Activated CD8-positive, alpha-beta memory T cell treated with anti-CD3 and anti-CD28 coated beads for 24 hours (primary cell): ENCODE measurements around the gene MFSD8.
A peak's percentile ranks its signal among the peaks of the same experiment; 100 is the strongest.
"Not testable (repeated sequence)": the region's sequence is repeated elsewhere in the genome, so short reads cannot be mapped to it uniquely, and the experiment has no call there.

Experiments
- DNase-seq: peaks from one replicate; pipeline ENCODE4 v3.0.0-alpha.2; 2020

MFSD8 gene

DNA sequence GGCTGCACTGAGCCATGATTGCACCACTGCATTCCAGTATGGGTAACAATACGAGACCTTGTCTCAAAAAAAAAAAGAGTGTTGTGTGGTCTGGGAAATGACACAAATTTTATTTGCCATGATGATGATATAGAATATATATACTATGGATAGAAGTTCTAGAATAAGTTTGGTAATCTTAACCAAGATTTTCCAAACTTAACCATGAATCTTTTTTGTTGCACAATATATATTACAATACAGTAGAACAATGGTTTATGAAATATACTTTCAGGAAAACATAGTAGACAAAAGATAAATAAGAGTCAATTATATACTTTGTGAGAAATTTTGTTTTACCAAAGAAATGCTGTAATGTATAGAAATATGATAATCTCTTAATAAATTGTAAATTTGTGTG, 34.8 kb downstream of the MFSD8 start:
- DNase-seq = no peak

GRCh38 chr4:127925720-127926119, 39.3 kb downstream of the MFSD8 start:
- not testable (repeated sequence) for DNase-seq

DNA sequence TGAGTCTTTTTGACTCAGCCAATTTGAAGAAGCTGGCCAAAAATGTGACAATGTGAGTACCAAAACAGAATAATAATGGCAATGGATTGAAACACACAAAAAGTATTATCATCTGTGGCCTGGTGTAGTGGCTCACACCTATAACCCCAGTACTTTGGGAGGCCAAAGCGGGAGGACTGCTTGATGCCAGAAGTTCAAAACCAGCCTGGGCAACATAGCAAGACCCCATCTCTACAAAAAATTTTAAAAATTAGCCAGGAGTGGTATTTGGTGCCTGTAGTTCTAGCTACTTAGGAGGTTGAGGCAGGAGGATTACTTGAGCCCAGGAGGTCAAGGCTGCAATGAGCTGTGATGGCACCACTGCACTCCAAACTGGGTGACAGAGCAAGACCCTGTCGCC, 42.7 kb downstream of the MFSD8 start:
- no peak for DNase-seq

DNA sequence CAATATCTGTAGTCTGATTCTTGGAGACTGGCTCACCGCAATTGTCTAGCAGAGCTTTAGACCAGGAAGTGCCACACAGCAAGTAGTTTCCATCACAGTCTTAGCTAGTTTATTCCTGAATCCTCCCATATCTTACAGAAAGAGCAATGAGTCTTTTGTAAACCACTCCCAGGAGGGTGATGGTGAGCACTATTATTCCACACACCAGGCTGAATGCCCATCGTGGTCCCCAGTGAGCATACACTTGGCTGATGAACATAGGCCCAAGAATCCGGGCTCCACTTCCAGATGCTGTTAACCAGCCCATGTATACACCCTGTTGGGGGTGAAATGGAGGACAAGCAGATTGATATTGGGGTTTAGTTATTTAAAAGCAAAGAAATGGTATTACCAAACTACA, 44.5 kb downstream of the MFSD8 start:
- DNase-seq = no peak

DNA sequence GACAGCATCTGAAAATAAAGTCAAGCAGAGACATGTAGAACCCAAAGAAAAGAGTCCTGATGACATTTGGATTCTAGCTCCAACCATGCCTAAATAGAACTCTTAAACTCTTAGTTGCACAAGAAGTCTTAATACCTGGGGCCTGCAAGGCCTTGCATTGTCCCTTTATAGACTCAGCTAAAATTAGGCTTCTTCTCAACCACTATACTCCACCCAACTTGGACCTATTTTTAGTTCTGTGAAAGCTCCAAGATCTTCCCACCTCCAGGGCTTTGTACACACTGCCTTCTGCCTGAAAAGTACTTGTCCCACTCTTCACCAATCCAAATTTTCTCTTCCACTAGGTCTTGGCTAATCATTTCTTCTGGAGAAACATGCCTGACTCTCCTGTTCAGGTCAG, 47.8 kb downstream of the MFSD8 start:
- no peak for DNase-seq

DNA sequence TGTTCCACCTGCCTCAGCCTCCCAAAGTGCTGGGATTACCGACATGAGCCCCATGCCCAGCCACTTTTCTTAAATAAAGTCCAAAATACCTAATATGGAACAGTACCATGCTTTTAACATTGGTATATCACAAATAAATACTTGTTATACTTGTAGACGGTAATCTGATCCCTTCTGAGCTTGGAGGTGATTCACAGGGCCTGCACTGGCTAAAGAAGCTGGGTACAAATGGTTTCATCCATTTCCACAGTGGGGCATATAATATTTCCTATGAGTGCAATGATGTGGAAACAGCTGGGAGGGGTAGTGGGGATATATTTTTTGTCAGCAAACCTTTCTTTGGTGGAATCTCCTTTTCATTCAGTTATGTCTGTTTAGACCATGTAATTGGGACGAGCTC, 48.5 kb downstream of the MFSD8 start:
- DNase-seq = no peak

DNA sequence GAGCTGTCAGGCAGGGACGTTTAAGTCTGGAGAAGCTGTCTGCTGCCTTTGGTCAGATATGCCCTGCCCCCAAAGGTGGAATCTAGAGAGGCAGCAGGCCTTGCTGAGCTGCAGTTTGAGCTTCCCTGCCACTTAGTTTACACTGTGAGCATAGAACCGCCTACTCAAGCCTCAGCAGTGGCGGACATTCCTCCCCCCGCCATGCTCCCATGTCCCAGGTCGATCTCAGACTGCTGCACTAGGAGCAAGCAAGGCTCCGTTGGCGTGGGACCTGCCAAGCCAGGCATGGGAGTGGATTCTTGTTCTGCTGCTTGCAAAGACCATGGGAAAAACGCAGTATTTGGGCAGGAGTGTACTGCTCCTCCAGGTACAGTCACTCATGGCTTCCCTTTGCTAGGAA, 59.9 kb downstream of the MFSD8 start:
- DNase-seq = no peak

GRCh38 chr4:127899682-127900081, 65.3 kb downstream of the MFSD8 start:
- DNase-seq = not testable (repeated sequence)

DNA sequence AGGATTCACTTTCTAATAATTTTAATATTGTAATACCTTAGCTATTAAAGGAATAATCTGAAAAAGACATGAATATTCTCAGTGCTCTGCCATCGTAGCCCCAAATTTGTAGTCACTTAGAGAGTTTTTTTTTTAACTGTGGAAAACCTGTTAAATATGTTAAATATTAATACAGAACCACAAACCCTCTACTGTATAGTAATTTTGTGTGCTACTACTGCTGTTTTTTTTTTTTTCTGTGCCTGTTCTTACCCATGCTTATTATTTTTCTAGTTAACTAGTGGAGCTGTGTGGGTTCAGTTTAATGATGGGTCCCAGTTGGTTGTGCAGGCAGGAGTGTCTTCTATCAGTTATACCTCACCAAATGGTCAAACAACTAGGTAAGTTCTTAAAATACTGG, 68.4 kb downstream of the MFSD8 start:
- no peak for DNase-seq

- no peak for DNase-seq
Observed at GRCh38 chr4:127896069-127896468, 68.9 kb downstream of the MFSD8 start.

GRCh38 chr4:127889903-127890302, 75.1 kb downstream of the MFSD8 start:
- no peak for DNase-seq

GRCh38 chr4:127888559-127888958, 76.4 kb downstream of the MFSD8 start:
- DNase-seq = no peak

GRCh38 chr4:127881563-127881864, 83.5 kb downstream of the MFSD8 start:
- no peak for DNase-seq

- DNase-seq = peak; percentile 95
Observed at GRCh38 chr4:127880763-127881562, 84.0 kb downstream of the MFSD8 start, which contains the start of gene PLK4. PLK4 (plus strand) TSS chr4:127880893; CDS start chr4:127881135, 242 bp downstream.

DNA sequence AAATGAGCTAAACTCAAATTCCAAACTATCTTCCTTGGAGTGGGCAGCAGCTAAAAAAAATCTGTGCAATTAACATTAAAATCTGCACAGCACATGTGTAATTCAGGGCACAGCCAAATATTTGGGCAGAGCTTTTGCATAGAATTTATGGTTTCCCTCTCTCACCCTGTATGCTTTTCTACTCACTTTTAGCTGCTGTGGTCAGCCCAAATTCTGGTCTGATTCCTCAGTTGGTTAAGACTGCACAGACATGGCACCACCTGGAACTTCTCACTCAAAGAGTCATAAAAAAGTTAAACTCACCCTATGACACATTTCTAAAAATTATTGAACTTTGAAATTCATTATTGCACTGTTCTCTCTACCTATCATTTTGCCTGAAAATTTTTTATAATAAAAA, 89.2 kb downstream of the MFSD8 start:
- no peak for DNase-seq

GRCh38 chr4:127870688-127871087, 94.3 kb downstream of the MFSD8 start:
- DNase-seq = no peak

- no peak for DNase-seq
Observed at GRCh38 chr4:127870281-127870680, 94.7 kb downstream of the MFSD8 start.

- no peak for DNase-seq
Observed at GRCh38 chr4:127868196-127868595, 96.8 kb downstream of the MFSD8 start.
